ENCODE measurements around the gene PRDM11. TPM values are rescaled to one million over a fixed set of nuclear protein-coding genes. Genes with fewer than 3 reads are reported as not detected.

Gene PRDM11
- total and polyA plus RNA-seq, 10 of the 15 experiments (the other 5 are each of a cell fraction or from before 2014, with no cell fraction given), result 0.03 to 2.4 (median 0.53) TPM

GRCh38 chr11:45279645-45280044 is 133.2 kb downstream of the PRDM11 start:
- H4K20me1 ChIP-seq (ENCODE audit: control insufficient read depth, insufficient read depth), result no peaks in the 10 kb centered on the region
- FAIRE-seq (no peak), DNase-seq (ENCODE audit: low read depth, low spot score) (no peak), ATAC-seq (no peak)
- in situ Hi-C loops (cut with MboI), result no loop called here
- intact Hi-C loops (cut with micrococcal nuclease; ENCODE audit: unreplicated experiment), result no loop called here
- H3K27me3 ChIP-seq (replicated peaks in 1 of 2; ENCODE audit: control insufficient read depth in 2 of 2, insufficient read depth in 2 of 2, low read length in 1 of 2), result peaks cover 2 to 3% of the 10 kb centered on the region in 2 experiments
- ChIA-PET CTCF (no interaction called here), SMC1A (ENCODE audit: uncharacterized antibody, unreplicated experiment) (no interaction called here), POLR2A (no interaction called here), RAD21 (ENCODE audit: unreplicated experiment) (no interaction called here)
- no peak overlapping the region for H3K9ac ChIP-seq (ENCODE audit: control insufficient read depth, insufficient read depth, low read length)
- TF ChIP-seq HSF1 (IDR thresholded peaks at IDR 0.05; ENCODE audit: low read depth, low read length), result no peak
- TF ChIP-seq GABPA (IDR thresholded peaks at IDR 0.05; ENCODE audit: low read depth), result no peak
- TF ChIP-seq NFXL1 (IDR thresholded peaks at IDR 0.05; ENCODE audit: borderline replicate concordance), result no peak
- no peaks in the 10 kb centered on the region for H3K79me2 ChIP-seq (ENCODE audit: control insufficient read depth, insufficient read depth, low read length)
- H3K4me3 ChIP-seq, result no peak overlapping the region
- WGBS (ENCODE audit: insufficient coverage, insufficient replicate concordance, low lambda C conversion rate, missing lambda C conversion rate), result 20% methylated on average over 2 of the region's 2 CpGs
- no TSS peak for BruUV-seq (replicated peaks)
- no peak overlapping the region for H2AFZ ChIP-seq (ENCODE audit: control insufficient read depth, low read depth, low read length)
- no peaks in the 10 kb centered on the region for H3K36me3 ChIP-seq (ENCODE audit: control insufficient read depth in 2 of 2, insufficient read depth in 2 of 2, low read length in 1 of 2)
- 0 out of 3 replicates have a peak, but pooled peaks cover 2% of the 10 kb centered on the region for H3K9me3 ChIP-seq (replicated peaks; ENCODE audit: control insufficient read depth, insufficient read depth, low read length)
- no peak overlapping the region for H3K4me2 ChIP-seq (ENCODE audit: control insufficient read depth, insufficient read depth)
- H3K27ac ChIP-seq (ENCODE audit: control insufficient read depth, insufficient read depth), result no peak overlapping the region
- no peaks in the 10 kb centered on the region for H3K4me1 ChIP-seq (ENCODE audit: control insufficient read depth, insufficient read depth, low read length)

- no peak overlapping the region for H3K27ac ChIP-seq (ENCODE audit: control insufficient read depth, insufficient read depth)
- no peaks in the 10 kb centered on the region for H3K79me2 ChIP-seq (ENCODE audit: control insufficient read depth, insufficient read depth, low read length)
- no peaks in the 10 kb centered on the region for H4K20me1 ChIP-seq (ENCODE audit: control insufficient read depth, insufficient read depth)
- in situ Hi-C loops (cut with MboI) (no loop called here), intact Hi-C loops (cut with micrococcal nuclease; ENCODE audit: unreplicated experiment) (no loop called here)
- H3K9me3 ChIP-seq (replicated peaks; ENCODE audit: control insufficient read depth, insufficient read depth, low read length), result 0 out of 3 replicates have a peak, but pooled peaks cover 2% of the 10 kb centered on the region
- no peak overlapping the region for H2AFZ ChIP-seq (ENCODE audit: control insufficient read depth, low read depth, low read length)
- no TSS peak for BruUV-seq (replicated peaks)
- H3K9ac ChIP-seq (ENCODE audit: control insufficient read depth, insufficient read depth, low read length), result no peak overlapping the region
- H3K4me2 ChIP-seq (ENCODE audit: control insufficient read depth, insufficient read depth), result no peak overlapping the region
- SMC1A ChIA-PET (ENCODE audit: uncharacterized antibody, unreplicated experiment), result no interaction called here
- POLR2A ChIA-PET, result no interaction called here
- no peaks in the 10 kb centered on the region for H3K36me3 ChIP-seq (ENCODE audit: control insufficient read depth in 2 of 2, insufficient read depth in 2 of 2, low read length in 1 of 2)
- ATAC-seq (no peak), DNase-seq (ENCODE audit: low read depth, low spot score) (no peak), FAIRE-seq (no peak)
- peaks cover 3 to 8% of the 10 kb centered on the region in 2 experiments for H3K27me3 ChIP-seq (replicated peaks in 1 of 2; ENCODE audit: control insufficient read depth in 2 of 2, insufficient read depth in 2 of 2, low read length in 1 of 2)
- CTCF ChIA-PET, result no interaction called here
- no peak overlapping the region for H3K4me3 ChIP-seq
- WGBS (ENCODE audit: insufficient coverage, insufficient replicate concordance, low lambda C conversion rate, missing lambda C conversion rate), result 7% methylated on average over 3 of the region's 3 CpGs
- TF ChIP-seq IKZF1 (conservative IDR thresholded peaks at IDR 0.05) (no peak), TCF3 (IDR thresholded peaks at IDR 0.05; ENCODE audit: borderline replicate concordance, insufficient read depth, low read depth, low read length) (no peak), BRCA1 (IDR thresholded peaks at IDR 0.05; ENCODE audit: low read depth, low read length) (no peak), NR2F1 (conservative IDR thresholded peaks at IDR 0.05) (no peak), PKNOX1 (IDR thresholded peaks at IDR 0.05) (no peak), ETV6 (conservative IDR thresholded peaks at IDR 0.05 in 1 of 2, IDR thresholded peaks at IDR 0.05 in 1 of 2; ENCODE audit: borderline replicate concordance in 1 of 2, low read depth in 1 of 2) (no peak), EP300 (IDR thresholded peaks at IDR 0.05; ENCODE audit: borderline replicate concordance in 1 of 2, control insufficient read depth in 1 of 2, low read depth in 2 of 2, low read length in 2 of 2) (no peak), SUPT20H (IDR thresholded peaks at IDR 0.05; ENCODE audit: borderline replicate concordance, control insufficient read depth, low read depth, low read length) (no peak)
- no peaks in the 10 kb centered on the region for H3K4me1 ChIP-seq (ENCODE audit: control insufficient read depth, insufficient read depth, low read length)
- RAD21 ChIA-PET (ENCODE audit: unreplicated experiment), result no interaction called here
Measured at GRCh38 chr11:45280449-45280848, 134.0 kb downstream of the PRDM11 start.
